Caco-2 (cell line): Measurements from ENCODE around the gene SNAPC1. TPM values are rescaled to one million over a fixed set of nuclear protein-coding genes. Genes with fewer than 3 reads are reported as not detected.

Source experiments
- BruUV-seq: library from RNA; stranded (reverse); fragments of 400-500 nt; replicated peaks from 2 replicates; lab custom pipeline; 2021; lab: Mats Ljungman, UMichigan
- CTCF ChIA-PET: fragments of 300-600 bp; sonication (Branson Sonifier 250); formaldehyde crosslinking; loops from one replicate; lab custom pipeline; 2022; ENCODE audit warnings: antibody characterized with exemption; lab: Charles Lee
- POLR2A ChIA-PET: fragments of 300-600 bp; sonication (Branson Sonifier 250); formaldehyde crosslinking; loops from one replicate; lab custom pipeline; 2022; ENCODE audit warnings: antibody characterized with exemption; lab: Charles Lee
- DNase-seq, 2 experiments: peaks; one replicate each; pipeline versions ENCODE4 v3.0.0 to v3.0.0-alpha.2; 2020 to 2022
- H3K27me3 ChIP-seq: replicated peaks from 2 replicates; pipeline ENCODE4 v1.6.0; 2011; ENCODE audit warnings: low read length; ENCODE audit not compliant: control insufficient read depth, insufficient read depth
- H3K36me3 ChIP-seq: 2 replicates; pipeline ENCODE4 v1.5.1; 2011; ENCODE audit warnings: low read length; ENCODE audit not compliant: control insufficient read depth, insufficient read depth
- H3K4me1 ChIP-seq: fragments of 250-450 bp; sonication (Bioruptor Pico); 2 replicates; pipeline ENCODE4 v1.5.1; 2020; ENCODE audit warnings: mild to moderate bottlenecking
- H3K4me3 ChIP-seq: 2 replicates; pipeline ENCODE4 v1.5.1; 2011; ENCODE audit warnings: low read depth, mild to moderate bottlenecking, control low read depth, low read length
- H3K9me3 ChIP-seq: fragments of 250-450 bp; sonication (Bioruptor Pico); 2 replicates; pipeline ENCODE4 v1.5.1; 2020; ENCODE audit warnings: mild to moderate bottlenecking, moderate library complexity
- H3K27ac Mint-ChIP-seq: one replicate; pipeline ENCODE4 v1.8.0; 2022; ENCODE audit warnings: mixed read lengths; ENCODE audit not compliant: unreplicated experiment
- H3K27me3 Mint-ChIP-seq: one replicate; pipeline ENCODE4 v1.8.0; 2022; ENCODE audit warnings: mixed read lengths; ENCODE audit not compliant: insufficient read depth, unreplicated experiment
- H3K36me3 Mint-ChIP-seq: one replicate; pipeline ENCODE4 v1.8.0; 2022; ENCODE audit warnings: mild to moderate bottlenecking, mixed read lengths; ENCODE audit not compliant: insufficient read depth, unreplicated experiment
- H3K4me1 Mint-ChIP-seq: one replicate; pipeline ENCODE4 v1.8.0; 2022; ENCODE audit warnings: low read depth, mixed read lengths; ENCODE audit not compliant: unreplicated experiment
- H3K4me3 Mint-ChIP-seq: one replicate; pipeline ENCODE4 v1.8.0; 2022; ENCODE audit warnings: mild to moderate bottlenecking, moderate library complexity, mixed read lengths; ENCODE audit not compliant: unreplicated experiment
- H3K9me3 Mint-ChIP-seq: one replicate; pipeline ENCODE4 v1.8.0; 2022; ENCODE audit warnings: mixed read lengths; ENCODE audit not compliant: unreplicated experiment
- intact Hi-C: fragments of 100-400 bp; cut with micrococcal nuclease; formaldehyde crosslinking; loops from one replicate; pipeline ENCODE4 v1.10.0; 2022; ENCODE audit not compliant: unreplicated experiment
- total RNA-seq: library from RNA; stranded (reverse); gene quantifications from 2 replicates; pipeline ENCODE4 v1.2.3, GENCODE V29; 2022
- TF ChIP-seq, protein P1 (sequence below), 2 experiments: fragments of 200-600 bp in 1 of 2; IDR thresholded peaks; 1 replicate in 1 of 2; 2 replicates in 1 of 2; pipeline versions ENCODE4 v1.5.1 to v1.8.0; 2011 to 2022; ENCODE audit warnings: antibody characterized with exemption in 1 of 2, control low read depth in 1 of 2, inconsistent platforms in 1 of 2, low read depth in 1 of 2, low read length in 1 of 2, mild to moderate bottlenecking in 1 of 2, moderate library complexity in 1 of 2; ENCODE audit not compliant: insufficient read depth in 1 of 2, severe bottlenecking in 1 of 2, unreplicated experiment in 1 of 2

Gene SNAPC1
- total RNA-seq, 1 experiment from 2014 or later, result 5.1 TPM

DNA sequence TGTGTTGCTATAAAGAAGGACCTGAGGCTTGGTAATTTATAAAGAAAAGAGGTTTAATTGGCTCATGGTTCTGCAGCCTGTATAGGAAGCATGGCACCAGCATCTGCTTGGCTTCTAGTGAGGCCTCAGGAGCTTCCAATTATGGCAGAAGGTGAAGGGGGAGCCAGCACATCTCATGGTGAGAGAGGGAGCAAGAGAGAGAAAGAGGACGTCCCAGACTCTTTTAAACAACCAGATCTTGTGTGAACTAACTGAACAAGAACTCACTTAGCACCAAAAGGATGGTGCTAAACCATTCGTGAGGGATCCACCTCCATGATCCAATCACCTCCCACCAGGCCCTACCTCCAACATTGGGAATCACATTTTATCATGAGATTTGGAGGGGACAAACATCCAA, 6.1 kb upstream of the SNAPC1 start:
- BruUV-seq, result no TSS peak
- Mint-ChIP-seq H3K36me3 (peaks cover 45% of the 10 kb centered on the region), H3K27me3 (no peaks in the 10 kb centered on the region), H3K4me3 (no peak overlapping the region), H3K9me3 (peaks cover 29% of the 10 kb centered on the region), H3K27ac (peak overlapping the region; percentile 82), H3K4me1 (peaks cover 15% of the 10 kb centered on the region)
- no peaks in the 10 kb centered on the region for H3K27me3 ChIP-seq
- no peak overlapping the region for H3K4me3 ChIP-seq
- CTCF ChIA-PET, result no interaction called here
- peaks cover 28% of the 10 kb centered on the region for H3K4me1 ChIP-seq
- TF ChIP-seq, protein P1, sequence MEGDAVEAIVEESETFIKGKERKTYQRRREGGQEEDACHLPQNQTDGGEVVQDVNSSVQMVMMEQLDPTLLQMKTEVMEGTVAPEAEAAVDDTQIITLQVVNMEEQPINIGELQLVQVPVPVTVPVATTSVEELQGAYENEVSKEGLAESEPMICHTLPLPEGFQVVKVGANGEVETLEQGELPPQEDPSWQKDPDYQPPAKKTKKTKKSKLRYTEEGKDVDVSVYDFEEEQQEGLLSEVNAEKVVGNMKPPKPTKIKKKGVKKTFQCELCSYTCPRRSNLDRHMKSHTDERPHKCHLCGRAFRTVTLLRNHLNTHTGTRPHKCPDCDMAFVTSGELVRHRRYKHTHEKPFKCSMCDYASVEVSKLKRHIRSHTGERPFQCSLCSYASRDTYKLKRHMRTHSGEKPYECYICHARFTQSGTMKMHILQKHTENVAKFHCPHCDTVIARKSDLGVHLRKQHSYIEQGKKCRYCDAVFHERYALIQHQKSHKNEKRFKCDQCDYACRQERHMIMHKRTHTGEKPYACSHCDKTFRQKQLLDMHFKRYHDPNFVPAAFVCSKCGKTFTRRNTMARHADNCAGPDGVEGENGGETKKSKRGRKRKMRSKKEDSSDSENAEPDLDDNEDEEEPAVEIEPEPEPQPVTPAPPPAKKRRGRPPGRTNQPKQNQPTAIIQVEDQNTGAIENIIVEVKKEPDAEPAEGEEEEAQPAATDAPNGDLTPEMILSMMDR (IDR thresholded peaks at IDR 0.05; ENCODE audit: insufficient read depth in 1 of 2, low read depth in 1 of 2, low read length in 1 of 2, severe bottlenecking in 1 of 2, unreplicated experiment in 1 of 2), result no peak
- H3K36me3 ChIP-seq, result no peaks in the 10 kb centered on the region
- POLR2A ChIA-PET, result no interaction called here
- no peak for DNase-seq
- intact Hi-C loops, result no loop called here
- peaks cover 8% of the 10 kb centered on the region; the same call in 1 of the 2 replicates for H3K9me3 ChIP-seq

- no peak overlapping the region for H3K27ac Mint-ChIP-seq
Observed at GRCh38 chr14:61759878-61760277, 2.3 kb upstream of the SNAPC1 start.

DNA sequence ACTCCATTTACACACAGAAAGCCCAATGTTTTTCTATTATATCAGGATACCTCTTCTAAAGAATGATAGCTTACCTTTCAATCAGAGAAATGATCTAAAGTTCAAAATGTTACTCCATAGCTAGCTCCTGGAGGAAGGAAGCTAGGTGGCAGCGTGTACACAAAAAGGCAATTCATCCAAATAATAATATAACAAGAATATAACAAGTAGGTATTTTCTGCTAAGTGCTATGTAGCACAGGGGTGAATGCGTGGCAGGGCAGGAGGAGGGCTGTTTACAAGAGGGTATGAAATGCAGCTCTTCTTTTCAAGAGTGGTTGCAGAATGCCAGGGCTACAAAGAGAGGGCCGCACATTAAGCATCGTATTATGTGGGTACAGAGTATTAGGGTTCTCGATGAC, 663 bp upstream of the SNAPC1 start:
- H3K4me1 ChIP-seq, result 0 out of 2 replicates have a peak, but pooled peaks cover 5% of the 10 kb centered on the region
- TF ChIP-seq, protein P1 (IDR thresholded peaks at IDR 0.05; ENCODE audit: insufficient read depth in 1 of 2, low read depth in 1 of 2, low read length in 1 of 2, severe bottlenecking in 1 of 2, unreplicated experiment in 1 of 2), result no peak
- intact Hi-C loops, result loop anchor here (5.0 to 10.0 kb wide), 2 partner anchors 76 to 487 kb away; no protein-coding TSS in a partner anchor
- peaks cover 7% of the 10 kb centered on the region for H3K36me3 Mint-ChIP-seq
- ChIA-PET CTCF (interaction anchor here (0.5 to 1.6 kb wide), 10 partner anchors 8 to 202 kb away, joined by 3 to 9 read pairs (median 4); no protein-coding TSS in a partner anchor), POLR2A (interaction anchor here (0.6 to 2.0 kb wide), 10 partner anchors 12 to 1881 kb away, joined by 3 to 13 read pairs (median 4); partner anchors contain the start of gene HIF1A)
- peak overlapping the region; percentile 99 for H3K4me3 Mint-ChIP-seq
- H3K4me1 Mint-ChIP-seq, result peaks cover 7% of the 10 kb centered on the region
- no peaks in the 10 kb centered on the region for H3K9me3 Mint-ChIP-seq
- H3K9me3 ChIP-seq, result no peaks in the 10 kb centered on the region
- peak overlapping the region; percentile 81 for H3K4me3 ChIP-seq
- TSS peak; percentile 94 for BruUV-seq
- H3K27me3 ChIP-seq, result no peaks in the 10 kb centered on the region
- peak overlapping the region; percentile 97 for H3K27ac Mint-ChIP-seq
- H3K27me3 Mint-ChIP-seq, result no peaks in the 10 kb centered on the region
- H3K36me3 ChIP-seq, result no peaks in the 10 kb centered on the region
- no peak for DNase-seq

More at GRCh38 chr14:61759878-61760277, 2.3 kb upstream of the SNAPC1 start:
- peaks cover 8% of the 10 kb centered on the region for H3K4me1 Mint-ChIP-seq
- intact Hi-C loops, result loop anchor here (5.0 to 10.0 kb wide), 2 partner anchors 77 to 485 kb away; no protein-coding TSS in a partner anchor
- H3K4me1 ChIP-seq, result peaks cover 13% of the 10 kb centered on the region
- H3K9me3 Mint-ChIP-seq, result peaks cover 14% of the 10 kb centered on the region
- no peaks in the 10 kb centered on the region for H3K27me3 Mint-ChIP-seq
- TF ChIP-seq, protein P1 (IDR thresholded peaks at IDR 0.05; ENCODE audit: insufficient read depth in 1 of 2, low read depth in 1 of 2, low read length in 1 of 2, severe bottlenecking in 1 of 2, unreplicated experiment in 1 of 2), result no peak
- no peak overlapping the region for H3K4me3 ChIP-seq
- no peak for DNase-seq
- no peaks in the 10 kb centered on the region for H3K36me3 ChIP-seq
- ChIA-PET POLR2A (no interaction called here), CTCF (no interaction called here)
- H3K4me3 Mint-ChIP-seq, result no peak overlapping the region
- BruUV-seq, result no TSS peak
- peaks cover 1% of the 10 kb centered on the region; the same call in 1 of the 2 replicates for H3K9me3 ChIP-seq
- peaks cover 20% of the 10 kb centered on the region for H3K36me3 Mint-ChIP-seq
- no peaks in the 10 kb centered on the region for H3K27me3 ChIP-seq
